ENCODE data around the gene LZTS3. TPM values are rescaled to one million over a fixed set of nuclear protein-coding genes. Genes with fewer than 3 reads are reported as not detected.

Gene LZTS3
- polyA plus RNA-seq, 2 of the 4 experiments (the other 2 are of a cell fraction) = 3.8 TPM

DNA sequence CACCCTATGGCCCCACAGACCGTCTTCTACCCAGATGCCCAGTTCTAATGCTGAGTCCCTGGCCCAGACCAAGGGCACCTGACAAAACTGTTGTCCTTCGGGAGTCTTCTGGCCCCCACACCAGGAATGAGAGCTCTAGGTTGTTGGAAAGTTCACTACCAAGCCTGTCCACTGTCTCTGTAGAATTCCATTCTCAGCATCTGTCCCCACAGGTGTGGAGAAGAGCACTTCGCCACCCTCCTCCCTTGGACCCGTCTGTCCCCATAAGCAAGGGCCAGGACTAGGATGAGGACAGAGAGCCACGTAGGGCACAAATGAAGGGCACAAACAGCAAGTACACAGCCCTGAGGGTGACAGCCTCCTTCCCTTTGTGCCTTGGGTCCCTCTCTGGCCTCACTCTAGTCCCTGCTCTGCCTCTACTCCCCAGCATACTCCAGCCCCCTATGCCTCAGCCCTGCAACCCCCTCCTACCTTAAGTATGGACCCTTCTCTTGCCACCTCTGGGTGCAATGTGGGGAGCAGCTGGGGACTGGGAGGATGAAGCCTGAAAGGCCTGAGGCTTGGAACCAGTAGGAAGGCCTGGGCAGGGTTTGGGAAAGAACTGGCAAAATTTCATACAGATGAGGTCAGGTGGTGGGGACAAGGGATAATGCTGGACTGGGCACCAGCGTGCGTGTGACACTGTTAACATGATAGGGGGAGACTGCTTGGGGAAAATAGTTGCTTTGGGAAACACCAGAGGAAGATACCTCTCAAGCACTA, 4.3 kb downstream of the LZTS3 start:
- POLR2A ChIA-PET = no interaction called here
- no peak overlapping the region for H3K4me2 ChIP-seq
- no peaks in the 10 kb centered on the region for H3K9me3 ChIP-seq
- ATAC-seq = no peak
- CTCF ChIA-PET = interaction anchor here (1.1 kb wide), 1 partner anchor 9 kb away, joined by 4 read pairs; no protein-coding TSS in a partner anchor
- H3K4me1 ChIP-seq = peaks cover 8% of the 10 kb centered on the region
- no peak for DNase-seq (ENCODE audit: low read depth in 1 of 2, low spot score in 1 of 2)
- H3K4me3 ChIP-seq = no peak overlapping the region
- WGBS (ENCODE audit: missing lambda C conversion rate) = 84% methylated on average over 7 of the region's 7 CpGs
- H3K27ac ChIP-seq = no peak overlapping the region
- TF ChIP-seq NPAS2 (CRISPR knock-in tag; IDR thresholded peaks at IDR 0.05; ENCODE audit: borderline replicate concordance) = no peak
- TF ChIP-seq EP300 (IDR thresholded peaks at IDR 0.05) = no peak
- no peak for TF ChIP-seq RAD21 (conservative IDR thresholded peaks at IDR 0.05 in 1 of 2, IDR thresholded peaks at IDR 0.05 in 1 of 2)
- no peak for TF ChIP-seq TFCP2L1 (CRISPR knock-in tag; IDR thresholded peaks at IDR 0.05)
- TF ChIP-seq, protein P1, sequence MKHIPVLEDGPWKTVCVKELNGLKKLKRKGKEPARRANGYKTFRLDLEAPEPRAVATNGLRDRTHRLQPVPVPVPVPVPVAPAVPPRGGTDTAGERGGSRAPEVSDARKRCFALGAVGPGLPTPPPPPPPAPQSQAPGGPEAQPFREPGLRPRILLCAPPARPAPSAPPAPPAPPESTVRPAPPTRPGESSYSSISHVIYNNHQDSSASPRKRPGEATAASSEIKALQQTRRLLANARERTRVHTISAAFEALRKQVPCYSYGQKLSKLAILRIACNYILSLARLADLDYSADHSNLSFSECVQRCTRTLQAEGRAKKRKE (CRISPR knock-in tag; IDR thresholded peaks at IDR 0.05; ENCODE audit: low read depth) = no peak
- no peak for TF ChIP-seq NFE2L2 (conservative IDR thresholded peaks at IDR 0.05; ENCODE audit: low read length)
- no peak for TF ChIP-seq KDM5A (IDR thresholded peaks at IDR 0.05)
- no peak for TF ChIP-seq EHF (CRISPR knock-in tag; IDR thresholded peaks at IDR 0.05)
- TF ChIP-seq, protein P2, sequence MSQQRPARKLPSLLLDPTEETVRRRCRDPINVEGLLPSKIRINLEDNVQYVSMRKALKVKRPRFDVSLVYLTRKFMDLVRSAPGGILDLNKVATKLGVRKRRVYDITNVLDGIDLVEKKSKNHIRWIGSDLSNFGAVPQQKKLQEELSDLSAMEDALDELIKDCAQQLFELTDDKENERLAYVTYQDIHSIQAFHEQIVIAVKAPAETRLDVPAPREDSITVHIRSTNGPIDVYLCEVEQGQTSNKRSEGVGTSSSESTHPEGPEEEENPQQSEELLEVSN (IDR thresholded peaks at IDR 0.05; ENCODE audit: borderline replicate concordance, low read depth) = no peak
- TF ChIP-seq ZC3H11A (IDR thresholded peaks at IDR 0.05) = no peak
- no peak for TF ChIP-seq HDAC2 (IDR thresholded peaks at IDR 0.05)
- FAIRE-seq = no peak

DNA sequence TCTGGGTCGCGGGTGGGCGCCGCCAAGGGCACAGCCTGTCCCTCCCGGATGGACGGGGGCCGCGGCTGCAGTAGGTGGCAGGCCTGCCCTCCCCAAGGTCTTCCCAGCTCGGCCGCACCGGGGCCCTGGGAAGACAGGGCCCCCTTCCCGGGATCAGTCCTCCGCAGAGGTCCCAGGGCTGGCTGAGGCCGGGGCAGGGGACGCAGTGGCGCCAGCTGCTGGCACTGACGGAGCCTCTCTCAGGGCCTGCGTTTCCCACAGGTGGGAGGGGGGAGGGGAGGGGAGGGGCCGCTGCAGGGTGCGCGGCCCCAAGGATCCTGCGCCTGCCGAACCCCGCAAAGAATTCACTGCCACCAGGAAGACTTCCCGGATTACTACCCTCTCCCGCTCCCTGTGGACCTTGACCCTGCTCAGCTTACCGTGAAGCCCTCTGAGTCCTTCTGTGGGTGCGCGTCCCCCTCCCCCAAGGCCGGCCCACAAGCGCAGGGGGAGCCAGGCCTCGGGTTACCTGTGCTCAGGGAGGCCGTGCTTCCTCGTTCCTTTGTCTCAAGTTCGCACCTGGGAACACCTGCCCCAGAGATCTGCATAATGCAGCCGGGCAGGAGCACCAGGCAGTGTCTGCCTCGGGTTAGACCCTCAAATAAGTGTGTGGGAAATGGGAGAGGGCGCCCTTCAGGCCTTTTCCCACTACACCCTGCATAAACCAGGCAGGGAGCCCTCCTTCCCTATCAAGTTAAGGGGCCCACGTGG, 5.1 kb downstream of the LZTS3 start:
- 76% methylated on average over 21 of the region's 39 CpGs for WGBS (ENCODE audit: missing lambda C conversion rate)
- FAIRE-seq (no peak), ATAC-seq (no peak), DNase-seq (ENCODE audit: low read depth in 1 of 2, low spot score in 1 of 2) (no peak)
- ChIA-PET POLR2A (no interaction called here), CTCF (no interaction called here)
- Histone ChIP-seq H3K27ac (no peak overlapping the region), H3K9me3 (no peaks in the 10 kb centered on the region), H3K4me1 (peaks cover 8% of the 10 kb centered on the region), H3K4me3 (no peak overlapping the region), H3K4me2 (no peak overlapping the region)
- TF ChIP-seq, protein P3, sequence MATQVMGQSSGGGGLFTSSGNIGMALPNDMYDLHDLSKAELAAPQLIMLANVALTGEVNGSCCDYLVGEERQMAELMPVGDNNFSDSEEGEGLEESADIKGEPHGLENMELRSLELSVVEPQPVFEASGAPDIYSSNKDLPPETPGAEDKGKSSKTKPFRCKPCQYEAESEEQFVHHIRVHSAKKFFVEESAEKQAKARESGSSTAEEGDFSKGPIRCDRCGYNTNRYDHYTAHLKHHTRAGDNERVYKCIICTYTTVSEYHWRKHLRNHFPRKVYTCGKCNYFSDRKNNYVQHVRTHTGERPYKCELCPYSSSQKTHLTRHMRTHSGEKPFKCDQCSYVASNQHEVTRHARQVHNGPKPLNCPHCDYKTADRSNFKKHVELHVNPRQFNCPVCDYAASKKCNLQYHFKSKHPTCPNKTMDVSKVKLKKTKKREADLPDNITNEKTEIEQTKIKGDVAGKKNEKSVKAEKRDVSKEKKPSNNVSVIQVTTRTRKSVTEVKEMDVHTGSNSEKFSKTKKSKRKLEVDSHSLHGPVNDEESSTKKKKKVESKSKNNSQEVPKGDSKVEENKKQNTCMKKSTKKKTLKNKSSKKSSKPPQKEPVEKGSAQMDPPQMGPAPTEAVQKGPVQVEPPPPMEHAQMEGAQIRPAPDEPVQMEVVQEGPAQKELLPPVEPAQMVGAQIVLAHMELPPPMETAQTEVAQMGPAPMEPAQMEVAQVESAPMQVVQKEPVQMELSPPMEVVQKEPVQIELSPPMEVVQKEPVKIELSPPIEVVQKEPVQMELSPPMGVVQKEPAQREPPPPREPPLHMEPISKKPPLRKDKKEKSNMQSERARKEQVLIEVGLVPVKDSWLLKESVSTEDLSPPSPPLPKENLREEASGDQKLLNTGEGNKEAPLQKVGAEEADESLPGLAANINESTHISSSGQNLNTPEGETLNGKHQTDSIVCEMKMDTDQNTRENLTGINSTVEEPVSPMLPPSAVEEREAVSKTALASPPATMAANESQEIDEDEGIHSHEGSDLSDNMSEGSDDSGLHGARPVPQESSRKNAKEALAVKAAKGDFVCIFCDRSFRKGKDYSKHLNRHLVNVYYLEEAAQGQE (IDR thresholded peaks at IDR 0.05) = no peak
- TF ChIP-seq FOXS1 (CRISPR knock-in tag; IDR thresholded peaks at IDR 0.05) = no peak
- TF ChIP-seq NR3C1 (IDR thresholded peaks at IDR 0.05) = no peak
- TF ChIP-seq, protein P4, sequence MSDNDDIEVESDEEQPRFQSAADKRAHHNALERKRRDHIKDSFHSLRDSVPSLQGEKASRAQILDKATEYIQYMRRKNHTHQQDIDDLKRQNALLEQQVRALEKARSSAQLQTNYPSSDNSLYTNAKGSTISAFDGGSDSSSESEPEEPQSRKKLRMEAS (IDR thresholded peaks at IDR 0.05) = no peak
- TF ChIP-seq ZSCAN20 (CRISPR knock-in tag; IDR thresholded peaks at IDR 0.05) = no peak
- TF ChIP-seq HOXB5 (CRISPR knock-in tag; IDR thresholded peaks at IDR 0.05) = no peak
- TF ChIP-seq NPAS2 (CRISPR knock-in tag; IDR thresholded peaks at IDR 0.05; ENCODE audit: borderline replicate concordance) = no peak
- no peak for TF ChIP-seq EHMT2 (IDR thresholded peaks at IDR 0.05; ENCODE audit: low read depth)
- TF ChIP-seq, protein P5, sequence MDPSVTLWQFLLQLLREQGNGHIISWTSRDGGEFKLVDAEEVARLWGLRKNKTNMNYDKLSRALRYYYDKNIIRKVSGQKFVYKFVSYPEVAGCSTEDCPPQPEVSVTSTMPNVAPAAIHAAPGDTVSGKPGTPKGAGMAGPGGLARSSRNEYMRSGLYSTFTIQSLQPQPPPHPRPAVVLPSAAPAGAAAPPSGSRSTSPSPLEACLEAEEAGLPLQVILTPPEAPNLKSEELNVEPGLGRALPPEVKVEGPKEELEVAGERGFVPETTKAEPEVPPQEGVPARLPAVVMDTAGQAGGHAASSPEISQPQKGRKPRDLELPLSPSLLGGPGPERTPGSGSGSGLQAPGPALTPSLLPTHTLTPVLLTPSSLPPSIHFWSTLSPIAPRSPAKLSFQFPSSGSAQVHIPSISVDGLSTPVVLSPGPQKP (IDR thresholded peaks at IDR 0.05; ENCODE audit: low read depth, low read length) = no peak
- no peak for TF ChIP-seq JUNB (IDR thresholded peaks at IDR 0.05)
- no peak for TF ChIP-seq MAFK (IDR thresholded peaks at IDR 0.05; ENCODE audit: partially characterized antibody)
- no peak for TF ChIP-seq BHLHE40 (IDR thresholded peaks at IDR 0.05; ENCODE audit: low read depth, low read length)

Measured in A549 (cell line).